HG03280 (cell line): ENCODE data around the gene CCL7.
"Not testable (repeated sequence)": the region's sequence is repeated elsewhere in the genome, so short reads cannot be mapped to it uniquely, and the experiment has no call there.

ENCODE experiments used
- ATAC-seq: cut with Tn5 transposase; IDR thresholded peaks from one replicate; pipeline ENCODE4 v1.9.1; 2021; ENCODE audit warnings: mild to moderate bottlenecking, moderate library complexity; ENCODE audit not compliant: unreplicated experiment

Gene CCL7

DNA sequence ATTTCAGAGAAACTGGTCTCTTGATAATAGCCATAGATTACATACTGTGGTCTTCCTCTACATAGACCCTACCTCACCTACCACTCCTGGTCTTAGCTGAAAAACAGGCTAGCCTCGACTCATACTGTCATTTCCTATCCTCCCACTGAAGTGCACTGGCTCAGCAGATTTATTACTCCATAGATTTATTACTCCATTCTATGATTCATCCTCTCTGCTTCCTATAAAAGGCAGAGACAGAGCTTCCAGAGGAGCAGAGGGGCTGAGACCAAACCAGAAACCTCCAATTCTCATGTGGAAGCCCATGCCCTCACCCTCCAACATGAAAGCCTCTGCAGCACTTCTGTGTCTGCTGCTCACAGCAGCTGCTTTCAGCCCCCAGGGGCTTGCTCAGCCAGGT, at the start of gene CCL7:
TSS of gene CCL7 (plus strand) at position 253 of the 400 bp plus-strand sequence. CDS start at position 323, 70 bp downstream.
- no peak for ATAC-seq

DNA sequence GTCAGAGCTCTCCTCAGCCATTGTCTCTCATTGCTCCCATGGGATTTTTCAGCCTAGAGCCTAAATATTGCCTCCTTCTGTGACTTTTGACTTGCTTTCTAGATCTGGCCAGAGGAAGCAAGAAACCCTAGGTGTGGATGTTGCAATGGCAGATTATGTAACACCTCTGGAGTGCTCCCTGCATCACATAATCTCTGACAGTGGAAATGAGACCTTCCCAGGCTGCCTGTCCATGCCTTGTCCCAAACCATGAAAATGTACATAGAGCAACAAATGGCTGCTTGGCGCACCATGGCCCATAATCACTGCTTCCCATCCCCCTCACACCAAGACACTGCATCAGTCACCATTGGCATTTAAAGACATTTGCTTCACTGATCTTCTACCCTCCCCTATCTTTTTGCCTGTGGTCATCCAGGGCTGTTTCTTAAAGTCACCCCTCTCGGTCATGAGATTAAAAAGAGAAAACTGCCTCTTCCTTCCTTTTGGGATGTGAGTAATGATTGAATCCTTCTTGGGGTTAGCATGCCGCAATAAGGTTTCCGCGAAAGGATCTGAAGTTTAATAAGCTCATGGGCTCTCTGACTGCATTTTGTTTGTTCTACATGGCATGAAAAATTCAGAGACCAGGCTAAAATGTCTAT, 49.1 kb upstream of the CCL7 start:
- no peak for ATAC-seq

DNA sequence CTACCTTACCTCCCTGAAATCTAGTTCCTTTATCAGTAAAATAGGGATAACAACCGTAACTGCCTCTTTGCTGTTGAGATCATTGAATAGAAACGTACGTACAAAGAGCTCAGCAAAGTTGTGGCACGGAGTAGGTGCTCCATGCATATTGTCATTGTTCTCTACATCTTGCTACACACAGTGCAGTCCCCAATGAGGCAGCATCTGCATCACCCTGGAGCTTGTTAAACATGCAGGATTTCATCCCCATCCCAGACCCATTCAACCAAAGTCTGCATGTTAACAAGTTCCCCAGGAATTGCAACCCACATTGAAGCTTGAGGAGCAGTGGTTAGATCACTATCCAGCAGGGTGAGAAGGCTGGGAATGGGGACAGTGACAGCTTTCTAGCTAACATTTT, 48.6 kb upstream of the CCL7 start:
- no peak for ATAC-seq

DNA sequence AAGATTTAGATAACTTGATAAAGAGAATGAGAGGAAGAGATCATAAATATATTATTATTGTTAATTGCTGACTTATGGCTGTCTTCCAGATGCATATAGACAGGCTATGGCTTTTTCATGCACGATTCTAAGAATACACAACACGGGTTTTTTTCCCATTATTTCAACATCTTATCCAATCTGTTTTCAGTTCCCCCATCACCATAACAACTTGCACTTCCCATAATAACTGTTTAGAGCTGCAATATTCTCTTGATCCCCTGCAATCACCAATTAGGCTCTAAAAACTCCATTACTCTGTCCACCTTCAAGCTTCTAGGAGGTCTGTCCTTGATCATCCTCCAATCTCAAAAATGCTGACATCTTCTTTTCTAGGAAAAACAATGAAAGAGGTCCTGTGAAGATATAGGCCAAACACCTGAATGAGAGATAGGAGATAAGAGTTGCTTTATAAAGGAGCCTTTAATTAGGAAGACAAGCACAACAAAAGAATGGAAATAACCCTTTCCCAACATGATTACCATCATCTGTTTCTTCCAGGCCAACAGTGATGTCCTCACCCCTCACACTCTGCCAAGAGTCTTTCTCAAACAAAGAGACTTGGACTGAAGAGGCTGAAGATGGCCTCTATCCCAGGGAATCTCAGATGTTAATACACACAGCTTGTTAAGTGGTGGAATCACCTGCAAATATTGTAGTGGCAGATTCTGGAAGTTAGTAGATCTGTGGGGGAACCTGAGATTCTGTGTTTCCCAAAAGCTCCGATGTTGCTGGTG, 47.1 kb upstream of the CCL7 start:
- no peak for ATAC-seq

DNA sequence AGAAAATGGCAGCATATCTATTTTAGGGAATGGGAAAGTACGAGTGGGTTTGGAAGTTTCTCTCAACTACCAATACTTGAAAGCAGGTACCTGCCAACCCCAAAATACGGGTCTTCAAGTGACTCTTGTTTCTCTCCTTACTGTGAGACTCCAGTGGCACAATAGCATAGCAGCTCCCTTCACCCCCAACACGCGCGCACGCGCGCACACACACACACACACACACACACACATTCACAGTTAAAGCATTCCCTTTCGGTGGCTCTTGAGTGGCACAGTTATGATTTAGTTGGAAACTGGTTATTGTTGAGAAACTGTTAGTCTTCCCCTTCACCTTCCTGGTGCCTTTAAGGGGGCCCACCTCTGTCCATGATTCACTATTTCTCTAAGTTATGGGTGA, 45.0 kb upstream of the CCL7 start:
- no peak for ATAC-seq

DNA sequence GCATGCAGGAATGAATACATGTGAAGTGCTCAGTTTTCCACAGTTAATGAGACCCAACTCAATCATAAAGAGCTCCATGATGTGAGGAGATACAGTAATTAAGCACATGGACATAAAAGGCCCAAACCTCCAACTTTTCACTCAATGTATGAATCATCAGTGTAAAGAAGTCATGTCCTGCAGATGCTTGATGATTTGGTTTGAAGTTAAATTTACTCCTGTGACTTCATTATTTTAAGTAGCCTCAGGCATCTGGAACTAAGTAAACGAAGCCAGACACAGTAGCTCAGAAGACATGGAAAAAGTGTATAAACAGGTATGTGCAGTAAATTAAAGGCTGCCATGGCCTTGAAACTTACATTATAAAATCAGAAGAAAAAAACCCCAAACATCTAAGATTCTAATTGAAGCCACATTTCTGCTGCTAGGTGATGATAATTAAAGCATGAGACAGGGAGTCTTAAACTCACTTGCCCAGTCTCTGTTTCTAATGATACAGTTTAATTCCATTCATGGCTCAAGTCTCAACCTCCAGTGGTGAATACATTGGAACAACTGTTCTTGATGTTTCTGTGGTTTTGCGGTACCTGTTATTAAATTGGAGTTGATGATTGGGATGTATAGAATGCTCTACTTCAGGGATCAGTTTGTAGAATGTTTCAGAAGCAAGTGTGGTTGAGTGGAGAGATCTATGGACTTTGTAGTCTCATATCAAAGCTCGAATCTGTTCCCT, 43.8 kb upstream of the CCL7 start:
- ATAC-seq, result no peak

DNA sequence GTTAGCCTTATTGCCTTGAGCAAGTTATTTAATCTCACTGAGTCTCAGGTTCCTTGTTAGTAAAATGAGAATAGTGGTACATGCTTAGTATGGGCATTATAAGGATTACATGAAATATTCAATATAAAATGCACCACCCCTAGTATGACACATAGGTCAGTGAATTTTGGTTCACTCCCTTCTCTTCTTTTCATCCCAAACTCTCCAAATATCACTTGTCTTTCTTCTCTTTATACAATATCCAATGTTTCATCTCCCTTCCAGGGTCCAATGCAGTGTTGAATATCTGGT, 43.3 kb upstream of the CCL7 start:
- ATAC-seq, result no peak

DNA sequence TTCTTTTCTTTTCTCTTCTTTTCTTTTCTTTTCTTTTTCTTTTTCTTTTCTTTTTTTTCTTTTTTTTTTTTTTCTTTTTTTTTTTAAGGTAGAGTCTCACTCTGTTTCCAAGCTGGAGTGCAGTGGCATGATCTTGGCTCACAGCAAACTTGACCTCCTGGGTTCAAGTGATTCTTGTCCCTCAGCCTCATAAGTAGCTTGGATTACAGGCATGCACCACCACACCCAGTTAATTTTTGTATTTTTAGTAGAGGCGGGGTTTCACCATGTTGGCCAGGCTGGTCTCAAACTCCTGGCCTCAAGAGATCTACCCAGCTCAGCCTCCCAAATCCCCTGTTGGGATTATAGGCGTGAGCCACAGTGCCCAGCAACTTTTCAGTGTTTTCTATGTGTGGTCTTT, 42.7 kb upstream of the CCL7 start:
- not testable (repeated sequence) for ATAC-seq

DNA sequence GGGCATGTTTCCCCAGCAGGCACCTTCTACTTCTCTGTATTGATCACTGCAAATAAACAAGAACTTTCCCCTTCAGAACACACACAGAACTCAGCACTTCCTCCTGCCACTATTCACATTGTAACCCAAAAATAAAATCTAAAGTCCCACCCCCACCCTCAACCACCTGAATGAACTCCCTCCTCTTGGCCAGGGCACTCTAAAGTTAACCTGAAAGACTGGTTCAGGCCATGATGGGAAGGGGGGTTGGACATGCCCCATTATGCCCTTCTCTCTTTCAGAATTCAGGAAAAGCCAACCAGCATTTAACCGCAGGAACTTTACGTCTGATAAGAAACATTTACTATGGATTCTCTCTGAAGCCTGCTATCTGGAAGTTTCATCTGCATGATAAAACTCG, 42.3 kb upstream of the CCL7 start:
- ATAC-seq, result no peak

DNA sequence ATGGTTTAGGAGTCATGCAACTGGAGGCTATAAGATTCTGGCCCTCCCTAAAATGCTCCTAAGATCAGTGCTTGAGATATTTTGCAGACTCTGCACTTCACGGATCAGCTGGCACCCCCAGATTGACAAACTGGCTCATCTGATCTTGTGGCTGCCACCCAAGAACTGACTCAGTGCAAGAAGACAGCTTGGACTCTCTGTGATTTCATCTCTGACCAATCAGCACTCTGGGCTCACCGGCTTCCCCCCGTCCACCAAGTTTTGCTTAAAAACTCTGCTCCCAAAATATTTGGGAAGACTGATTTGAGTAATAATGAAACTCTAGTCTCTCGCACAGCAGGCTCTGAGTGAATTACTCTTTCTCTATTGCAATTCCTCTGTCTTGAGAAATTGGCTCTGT, 41.2 kb upstream of the CCL7 start:
- no peak for ATAC-seq

DNA sequence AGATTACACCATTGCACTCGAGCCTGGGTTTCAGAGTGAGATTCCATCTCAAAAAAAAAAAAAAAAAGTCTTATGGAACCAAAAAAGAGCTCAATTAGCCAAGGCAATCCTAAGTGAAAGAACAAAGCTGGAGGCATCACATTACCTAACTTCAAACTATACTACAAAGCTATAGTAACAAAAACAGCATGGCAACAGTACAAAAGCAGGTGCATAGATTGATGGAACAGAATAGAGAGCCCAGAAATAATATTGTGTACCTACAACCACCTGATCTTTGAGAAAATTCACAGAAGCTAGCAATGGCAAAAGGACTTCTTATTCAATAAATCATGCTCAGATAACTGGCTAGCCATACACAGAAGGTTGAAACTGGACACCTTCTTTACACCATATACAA, 39.7 kb upstream of the CCL7 start:
- ATAC-seq, result no peak

DNA sequence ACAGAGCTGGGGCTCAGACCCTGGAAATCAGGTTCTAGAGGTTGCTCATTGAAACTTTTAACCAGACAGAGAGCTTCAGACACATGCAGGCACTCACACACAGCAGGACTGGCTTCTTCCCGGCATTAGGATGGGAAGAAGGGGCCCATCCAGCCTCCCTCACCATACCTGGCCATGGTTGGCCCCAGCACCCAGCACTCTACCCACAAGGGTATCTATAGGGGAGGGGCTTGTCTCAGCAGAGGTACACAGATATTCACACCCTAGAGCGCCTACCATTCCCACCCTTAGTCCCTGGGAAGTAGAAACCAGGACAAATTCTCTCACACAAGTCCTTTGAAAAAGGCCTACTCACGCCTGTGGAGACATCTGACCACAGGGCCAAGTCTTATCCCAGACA, 35.4 kb upstream of the CCL7 start:
- ATAC-seq, result no peak

DNA sequence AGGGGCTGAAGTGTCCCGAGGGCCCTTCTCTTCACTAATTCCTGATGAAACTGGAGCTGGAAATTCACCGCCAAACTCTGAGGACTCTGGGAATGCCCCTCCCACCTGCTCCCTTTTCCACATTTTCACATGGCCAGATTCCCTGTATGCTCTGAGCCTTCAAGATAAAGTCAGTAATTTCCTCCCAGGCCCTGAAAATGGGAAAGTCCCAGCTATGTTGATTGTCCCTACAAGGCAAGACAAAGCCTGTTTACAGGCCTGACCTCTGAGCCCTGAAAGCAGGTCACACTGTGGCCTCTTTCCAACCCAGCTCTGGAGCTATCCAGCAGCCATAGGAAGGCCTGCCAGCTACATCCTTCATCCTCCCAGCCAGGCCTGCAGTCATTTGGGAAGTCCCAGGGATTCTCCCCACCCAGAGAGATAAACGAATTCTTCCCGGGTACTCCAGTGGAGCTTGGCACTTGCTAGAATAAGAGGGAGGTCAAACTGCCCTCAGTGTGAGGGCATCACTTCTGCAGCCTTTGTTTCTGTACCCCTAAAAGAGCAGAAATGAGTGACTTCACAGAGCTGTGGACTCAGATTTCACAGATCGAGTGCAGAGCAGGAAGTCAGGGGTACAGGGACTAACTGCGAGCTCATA, 34.5 kb upstream of the CCL7 start:
- no peak for ATAC-seq

DNA sequence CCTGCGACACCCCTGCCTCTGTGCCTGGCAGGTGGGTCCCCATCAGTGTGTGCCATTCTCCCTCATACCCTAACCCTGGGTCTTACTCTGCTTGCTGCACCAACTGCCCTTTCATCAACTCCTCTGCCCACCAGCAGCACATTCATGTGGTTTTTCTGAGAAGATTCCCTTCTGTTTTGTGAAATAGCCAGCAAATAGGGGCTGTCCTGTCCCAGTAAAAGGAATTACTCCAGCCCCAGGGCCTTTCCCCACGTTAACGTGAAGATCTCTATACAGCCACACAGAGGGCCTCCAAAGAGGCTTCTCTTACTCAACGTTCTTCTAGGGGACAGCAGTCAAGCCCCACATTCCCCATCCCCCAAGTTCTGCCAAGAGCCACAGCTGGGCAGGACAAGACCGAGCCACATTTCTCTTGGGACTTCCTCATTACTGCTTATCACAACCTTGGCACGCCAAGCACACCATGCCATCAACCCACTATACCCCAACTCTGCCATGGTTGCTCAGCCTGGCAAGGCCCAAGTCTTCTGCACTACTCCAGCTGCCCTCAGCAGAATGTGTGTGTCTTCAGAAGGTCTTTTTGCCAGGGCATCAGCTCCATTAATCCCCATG, 33.6 kb upstream of the CCL7 start:
- ATAC-seq, result no peak

DNA sequence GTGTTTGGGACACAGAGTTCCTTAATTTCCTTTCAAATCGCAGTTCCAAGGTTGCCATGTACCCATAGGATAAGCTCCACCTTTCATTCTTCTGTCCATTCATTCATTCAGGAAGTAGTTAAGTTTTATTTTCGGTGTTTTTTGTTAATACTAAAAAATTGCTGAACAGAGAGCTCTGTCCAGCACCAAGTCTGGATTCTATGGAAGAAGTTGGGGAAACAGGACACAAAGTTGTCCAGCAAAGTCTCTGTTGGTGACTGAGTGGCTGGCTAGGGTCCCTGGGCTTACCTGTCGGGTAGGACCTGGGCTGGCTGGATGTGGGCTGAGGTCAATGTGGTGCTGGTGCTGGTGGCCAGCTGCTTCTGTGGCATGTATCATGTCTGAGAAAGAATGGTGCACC, 32.6 kb upstream of the CCL7 start:
- ATAC-seq, result no peak

DNA sequence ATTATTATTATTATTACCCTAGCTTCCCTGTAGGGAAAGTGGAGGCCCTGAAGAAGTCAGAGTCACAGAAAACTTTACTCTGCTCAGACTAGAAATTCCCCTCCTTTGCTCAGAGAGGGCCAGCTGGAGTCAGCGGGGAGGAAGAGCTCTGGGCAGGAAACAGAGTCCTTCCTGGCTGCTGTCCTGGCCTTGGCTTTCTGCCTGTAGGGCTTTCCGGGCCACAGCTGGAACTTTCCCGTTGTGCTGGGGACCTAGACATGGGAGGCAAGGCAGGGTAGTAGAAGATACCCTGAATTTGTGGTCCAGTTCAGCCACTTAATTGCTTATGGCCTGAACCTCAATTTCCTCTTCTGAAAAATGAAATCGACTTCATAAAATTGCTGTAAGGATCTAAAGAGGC, 29.0 kb upstream of the CCL7 start:
- no peak for ATAC-seq

DNA sequence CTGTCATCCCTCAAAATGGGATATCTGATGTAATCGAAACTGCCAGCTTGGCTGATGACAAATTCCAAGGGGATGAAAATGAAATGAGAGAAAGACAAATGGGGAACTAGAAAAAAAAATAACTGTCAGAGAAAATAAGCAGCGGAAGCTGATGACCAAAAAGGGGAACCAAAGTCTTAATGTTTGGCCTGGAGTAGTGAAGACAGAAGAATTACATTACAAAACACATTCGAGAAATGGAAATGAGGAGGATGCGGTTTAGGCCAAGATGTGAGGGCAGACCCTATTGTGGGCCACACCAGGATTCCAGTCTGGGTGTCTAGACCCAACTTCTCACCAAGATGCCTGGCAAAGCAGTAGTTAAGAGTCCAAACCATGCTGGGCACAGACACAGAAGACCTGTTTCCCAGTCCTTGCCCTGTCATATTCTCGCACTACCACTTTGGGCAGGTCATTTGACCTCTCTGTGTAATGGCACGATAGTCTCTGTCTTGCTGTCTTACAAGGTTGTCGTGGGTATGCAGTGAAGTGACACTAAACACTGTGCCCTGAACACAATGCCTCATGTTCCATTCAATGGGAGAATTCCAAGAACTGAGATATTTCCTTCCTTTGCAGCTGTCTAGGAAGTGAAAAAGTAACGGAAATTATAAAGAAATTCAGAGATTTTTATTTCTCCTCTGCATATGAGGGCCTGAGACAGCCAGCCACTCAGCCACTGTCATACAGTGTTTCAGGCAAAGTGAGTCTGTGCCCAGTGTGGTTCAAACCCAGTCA, 27.2 kb upstream of the CCL7 start:
- ATAC-seq, result no peak

DNA sequence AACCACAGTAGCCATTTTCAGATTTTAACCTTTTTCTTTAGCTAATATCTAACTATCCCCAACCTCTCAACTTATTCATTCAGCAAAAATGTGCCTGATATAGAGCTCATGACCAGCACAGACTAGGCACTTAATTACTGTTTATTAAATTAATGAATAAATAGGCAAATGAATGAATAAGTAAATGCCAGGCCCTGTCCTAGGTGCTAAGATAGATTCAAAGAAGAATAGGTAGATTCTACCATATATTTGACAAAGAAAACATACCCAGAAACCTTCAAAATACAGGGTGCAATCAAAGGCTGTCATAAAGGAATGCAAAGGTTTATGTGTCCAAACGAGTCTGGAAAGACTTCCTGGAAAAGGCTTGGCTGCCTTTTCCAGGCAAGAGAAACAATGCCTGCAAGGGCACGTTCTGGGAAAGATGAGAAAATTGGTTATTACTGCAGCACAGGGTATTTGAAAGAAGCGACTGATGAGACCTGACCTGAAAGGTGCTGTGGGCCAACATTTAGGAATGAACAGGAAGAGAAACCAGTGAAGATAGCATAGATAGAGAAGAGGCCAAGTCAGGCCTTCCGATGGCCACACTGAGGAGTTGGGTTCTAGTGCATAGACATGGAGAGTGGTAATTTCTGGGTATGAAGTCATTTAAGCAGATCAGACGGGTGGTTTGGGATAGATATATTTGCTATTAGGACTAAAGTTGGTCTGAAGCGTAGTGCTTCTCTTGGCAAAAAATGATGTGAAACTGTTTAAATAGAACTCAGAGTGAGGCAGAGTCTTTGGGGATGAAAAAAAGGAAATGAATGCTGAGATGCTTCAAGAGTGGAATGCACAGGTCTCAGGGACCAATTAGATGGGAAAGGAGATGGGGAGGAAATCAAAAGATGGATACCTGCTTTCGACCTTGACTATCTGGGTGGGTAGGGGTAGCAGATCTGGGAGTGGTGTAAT, 26.4 kb upstream of the CCL7 start:
- ATAC-seq, result no peak

DNA sequence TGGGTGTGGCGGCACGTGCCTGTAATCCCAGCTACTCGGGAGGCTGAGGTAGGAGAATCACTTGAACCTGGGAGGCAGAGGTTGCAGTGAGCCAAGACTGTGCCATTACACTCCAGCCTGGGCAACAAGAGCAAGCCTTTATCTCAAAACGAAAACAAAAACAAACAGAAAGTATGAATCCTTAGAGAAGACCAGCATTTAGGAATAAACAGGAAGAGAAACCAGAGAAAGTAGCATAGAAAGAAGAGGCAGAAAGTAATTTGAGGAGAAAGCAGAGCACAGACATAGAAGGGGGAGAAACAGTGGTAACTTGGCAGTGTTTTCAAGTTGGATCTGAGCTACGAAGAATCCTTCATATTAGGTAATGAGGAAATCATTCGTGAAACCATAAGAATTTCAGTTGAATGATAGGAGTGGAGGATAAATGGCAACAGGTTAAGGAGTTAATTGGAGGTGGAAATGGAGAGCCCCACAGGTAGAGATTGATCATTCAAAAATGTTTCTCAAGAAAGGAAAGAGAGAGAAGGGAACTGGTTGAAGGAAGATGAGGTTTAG, 24.6 kb upstream of the CCL7 start:
- no peak for ATAC-seq
